NCI-H82 treated with DMSO at 0.1 percent for 48 hours (cell line): Measurements from ENCODE around the gene METTL1.
"Not testable (repeated sequence)": the region's sequence is repeated elsewhere in the genome, so short reads cannot be mapped to it uniquely, and the experiment has no call there.

Source experiments
- DNase-seq: peaks from one replicate; lab custom pipeline; 2025; ENCODE audit not compliant: unreplicated experiment; lab: John Stamatoyannopoulos, UW

The METTL1 gene

DNA sequence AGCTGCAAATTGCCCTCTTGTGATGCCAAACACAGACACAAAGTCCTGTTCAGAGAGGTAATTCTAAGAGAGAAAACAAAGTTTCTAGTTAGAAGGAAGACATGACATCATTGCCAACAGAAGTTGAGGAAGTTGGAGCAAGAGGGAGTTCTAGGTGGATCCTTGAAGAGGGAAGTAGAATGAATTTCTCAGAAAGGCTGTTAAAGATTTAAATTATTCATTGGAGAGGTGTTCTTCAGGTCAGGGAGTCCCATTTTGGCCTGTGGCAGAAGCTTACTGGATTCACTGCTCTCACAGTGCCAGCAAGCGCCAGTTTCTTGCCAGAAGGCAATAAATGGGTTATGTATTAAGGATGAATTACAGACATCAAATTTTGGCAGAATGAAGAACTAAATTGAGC, 26.0 kb upstream of the METTL1 start:
- no peak for DNase-seq

DNA sequence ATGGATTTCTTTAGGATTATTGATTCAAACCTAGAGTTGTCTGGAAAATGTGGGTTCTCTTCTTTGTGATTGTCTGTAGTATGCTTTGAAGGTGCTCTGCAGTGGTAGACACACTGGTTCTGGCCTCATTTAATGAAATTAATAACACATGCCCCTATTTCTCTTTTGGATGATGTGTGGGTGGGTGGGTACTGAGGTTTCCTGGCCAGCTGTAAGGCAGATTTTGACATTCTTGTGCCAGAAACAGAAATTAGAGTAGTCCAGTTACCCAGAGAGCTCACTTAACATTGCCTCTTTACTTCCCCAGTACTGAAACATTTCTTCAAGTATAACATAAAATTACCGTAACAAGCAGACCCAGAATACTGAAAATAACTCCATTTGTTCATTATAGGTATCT, 25.1 kb upstream of the METTL1 start:
- no peak for DNase-seq

DNA sequence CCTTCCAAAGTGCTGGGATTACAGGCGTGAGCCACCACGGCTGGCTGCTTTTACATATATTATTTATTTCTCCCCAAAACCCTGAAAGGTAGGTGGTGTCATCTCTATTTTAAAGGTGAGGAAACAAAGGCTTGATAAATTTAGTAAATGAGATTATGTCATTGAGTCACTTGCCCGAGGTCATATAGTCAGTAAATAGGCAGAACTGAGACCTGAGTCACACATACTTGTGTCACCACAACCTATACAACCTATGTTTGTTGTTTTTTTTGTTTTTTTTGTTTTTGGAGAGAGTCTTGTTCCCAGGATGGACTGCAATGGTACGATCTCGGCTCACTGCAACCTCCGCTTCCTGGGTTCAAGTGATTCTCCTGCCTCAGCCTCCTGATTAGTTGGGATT, 23.4 kb upstream of the METTL1 start:
- no peak for DNase-seq

DNA sequence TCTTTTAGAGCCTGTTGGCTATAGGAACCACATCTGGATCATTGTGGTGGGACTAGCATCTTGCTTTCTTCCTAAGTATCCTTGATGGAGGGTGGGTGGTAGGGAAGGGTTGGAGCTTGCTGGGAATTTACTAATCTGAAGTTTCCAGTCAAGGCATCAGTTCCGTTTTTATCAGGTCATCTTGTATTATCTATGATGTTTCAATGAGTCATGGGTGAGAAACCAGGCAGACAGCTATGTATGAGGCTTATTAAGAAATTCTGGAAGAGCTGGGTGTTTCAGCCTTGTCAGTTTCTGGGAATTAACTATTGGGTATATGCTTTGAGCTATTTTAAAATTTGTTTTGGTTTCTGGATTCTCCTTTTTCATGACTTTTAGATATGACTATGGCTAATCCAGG, 22.0 kb upstream of the METTL1 start:
- DNase-seq = no peak

DNA sequence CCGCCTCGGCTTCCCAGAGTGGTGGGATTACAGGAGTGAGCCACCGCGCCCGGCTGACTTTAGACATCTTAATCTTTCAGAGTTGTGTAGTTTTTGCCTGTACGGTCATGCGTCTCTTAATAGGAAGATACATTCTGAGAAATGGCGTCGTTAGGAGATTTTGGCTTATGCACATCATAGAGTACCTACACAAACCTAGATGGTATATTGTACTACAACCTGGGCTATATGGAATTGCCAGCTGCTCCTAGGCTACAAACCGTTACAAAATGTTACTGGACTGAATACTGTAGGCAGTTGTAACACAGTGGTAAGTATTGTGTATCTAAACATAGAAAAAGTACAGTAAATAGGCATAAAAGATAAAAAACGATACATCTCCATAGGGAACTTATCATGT, 12.0 kb upstream of the METTL1 start:
- no peak for DNase-seq

DNA sequence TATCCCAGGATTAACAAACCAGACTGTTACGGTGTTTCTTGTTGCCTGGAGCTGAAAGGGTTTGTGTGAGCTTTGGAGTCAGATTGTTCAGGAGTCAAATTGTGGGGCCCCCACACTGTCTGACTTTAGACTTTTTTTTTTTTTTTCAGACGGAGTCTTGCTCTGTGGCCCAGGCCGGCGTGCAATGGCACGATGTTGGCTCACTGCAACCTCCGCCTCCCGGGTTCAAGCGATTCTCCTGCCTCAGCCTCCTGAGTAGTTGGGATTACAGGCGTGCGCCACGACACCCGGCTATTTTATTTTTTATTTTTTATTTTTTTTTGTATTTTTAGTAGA, 11.5 kb upstream of the METTL1 start:
- no peak for DNase-seq

DNA sequence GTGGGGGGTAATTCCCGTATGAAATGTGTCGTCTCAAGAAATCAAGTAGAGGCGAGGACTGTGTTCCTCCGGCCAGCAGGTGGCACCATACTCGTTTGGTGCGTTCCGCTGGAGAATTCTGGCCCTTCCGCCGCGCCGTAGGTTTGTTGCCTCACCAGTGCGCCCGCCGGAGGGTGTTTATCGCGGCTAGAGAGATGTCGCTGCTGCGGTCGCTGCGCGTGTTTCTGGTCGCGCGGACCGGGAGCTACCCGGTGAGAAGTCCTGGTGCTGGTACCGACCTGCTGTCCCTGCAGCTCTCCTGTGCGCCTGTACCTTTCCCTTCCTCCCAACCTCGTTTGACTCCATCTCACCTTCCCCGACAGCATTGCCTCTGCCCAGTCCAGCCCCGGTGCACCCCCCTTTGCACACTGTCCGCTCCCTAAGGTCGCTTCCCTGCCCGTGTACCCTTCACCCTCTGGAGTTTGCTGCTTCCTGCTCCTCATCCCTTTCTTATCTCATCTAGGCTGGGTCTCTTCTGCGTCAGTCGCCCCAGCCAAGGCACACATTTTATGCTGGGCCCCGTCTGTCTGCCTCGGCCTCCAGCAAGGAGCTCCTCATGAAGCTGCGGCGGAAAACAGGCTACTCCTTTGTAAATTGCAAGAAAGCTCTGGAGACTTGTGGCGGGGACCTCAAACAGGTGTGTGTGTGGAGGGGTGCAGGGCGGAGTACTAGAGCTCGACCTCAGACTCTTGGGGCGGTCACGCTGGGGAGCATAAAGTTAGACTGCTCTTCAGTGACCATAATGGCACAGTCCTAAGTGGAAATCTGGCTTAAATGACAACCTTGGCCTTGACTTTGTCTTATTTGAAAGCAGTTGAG, 10.9 kb upstream of the METTL1 start, which contains the start of gene TSFM:
Gene TSFM, plus strand, starts transcription at position 180 of the 858 bp plus-strand sequence. Its CDS starts 15 bp downstream, at position 195.
- DNase-seq = peak; percentile 79

DNA sequence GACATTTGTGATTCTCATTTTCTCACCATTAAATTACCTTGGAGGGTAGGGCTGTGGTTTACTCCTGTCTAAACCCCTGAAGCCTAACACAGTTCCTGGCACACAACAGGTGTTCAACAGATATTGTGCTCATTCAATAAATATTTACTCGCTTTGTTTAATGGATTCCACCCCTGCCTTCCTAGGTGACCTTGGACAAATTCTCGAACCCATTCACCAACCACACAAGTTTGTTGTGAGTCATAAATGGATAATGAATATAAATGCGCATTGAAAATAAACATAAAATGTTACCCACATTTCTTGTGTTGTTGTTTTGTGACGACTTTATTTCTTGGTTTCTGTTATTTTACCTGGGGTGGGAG, 10.3 kb upstream of the METTL1 start:
- no peak for DNase-seq

DNA sequence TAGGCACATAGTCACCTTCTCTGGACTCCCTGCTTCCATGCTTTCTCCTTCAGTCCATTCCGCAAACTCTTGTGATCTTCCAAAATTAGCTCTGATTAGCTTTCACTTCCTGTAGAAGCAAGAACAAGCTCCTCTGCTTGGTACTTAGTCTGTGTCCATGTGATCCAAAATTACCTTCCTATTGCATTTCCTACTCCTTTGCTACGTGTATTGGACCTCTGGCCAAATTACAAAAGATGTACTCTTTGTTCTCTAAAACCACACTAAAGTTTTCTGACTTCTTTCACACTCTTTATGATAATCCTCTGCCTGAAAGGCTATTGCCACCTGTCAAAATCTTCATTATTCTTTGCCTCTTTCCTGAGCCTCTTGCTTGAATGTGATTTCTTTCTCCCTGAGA, 9.9 kb upstream of the METTL1 start:
- DNase-seq = no peak

DNA sequence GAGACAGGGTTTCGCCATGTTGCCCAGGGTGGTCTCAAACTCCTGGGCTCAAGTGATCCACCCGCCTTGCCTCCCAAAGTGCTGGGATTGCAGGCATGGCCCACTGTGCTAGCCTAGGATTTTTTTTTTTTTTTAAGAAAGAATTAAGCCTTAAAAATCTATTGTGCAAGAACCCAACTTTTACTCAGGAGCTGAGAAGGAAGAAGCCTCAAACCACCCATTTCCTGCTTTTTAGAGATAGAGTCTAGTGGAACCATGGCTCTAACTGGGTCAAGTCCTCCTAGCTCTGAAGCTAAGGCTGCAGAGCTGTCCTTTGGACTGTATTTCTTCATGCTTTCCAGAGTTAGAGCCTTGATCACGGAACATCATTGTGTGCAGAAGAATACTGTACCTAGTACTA, 9.3 kb upstream of the METTL1 start:
- no peak for DNase-seq

DNA sequence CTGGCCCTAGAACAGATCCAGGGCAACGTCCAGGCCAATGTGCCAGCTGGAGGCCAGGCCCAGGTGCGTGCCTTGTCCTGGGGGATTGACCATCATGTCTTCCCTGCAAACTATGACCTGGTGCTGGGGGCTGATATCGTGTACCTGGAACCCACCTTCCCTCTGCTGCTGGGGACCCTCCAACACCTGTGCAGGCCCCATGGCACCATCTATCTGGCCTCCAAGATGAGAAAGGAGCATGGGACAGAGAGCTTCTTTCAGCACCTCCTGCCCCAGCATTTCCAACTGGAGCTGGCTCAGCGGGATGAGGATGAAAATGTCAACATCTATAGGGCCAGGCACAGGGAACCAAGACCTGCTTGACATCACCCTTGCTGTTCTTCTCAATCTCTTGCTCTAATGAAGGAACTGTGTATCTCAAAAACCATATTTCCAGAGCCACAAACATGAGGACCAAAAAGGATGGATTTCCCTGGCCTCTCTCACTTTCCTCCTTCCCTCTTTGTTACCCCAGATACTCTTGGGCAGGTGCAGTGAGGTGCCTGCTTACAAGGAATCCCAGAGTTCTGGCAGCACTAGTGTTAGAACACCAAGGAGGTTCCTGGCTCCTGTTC, 8.5 kb upstream of the METTL1 start:
- no peak for DNase-seq

DNA sequence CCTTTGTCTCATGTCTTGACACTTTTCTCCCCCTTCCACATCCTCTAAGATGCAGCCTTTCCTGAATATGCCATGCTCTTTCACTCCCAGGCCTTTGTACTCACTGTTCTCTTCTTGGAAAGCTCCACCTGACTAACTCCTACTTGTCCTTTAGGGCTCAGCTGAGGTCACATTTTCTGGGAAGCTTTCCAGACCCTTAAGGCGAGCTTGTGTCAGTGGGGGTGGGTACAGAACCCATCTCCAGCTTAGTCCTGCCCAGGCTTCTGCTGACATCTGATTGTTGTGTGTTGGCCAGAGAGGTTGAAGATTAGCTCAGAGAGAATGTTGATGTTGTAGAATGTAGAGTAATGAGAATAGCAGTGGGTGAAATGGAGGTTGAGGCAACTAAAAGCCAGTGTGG, 7.8 kb upstream of the METTL1 start:
- DNase-seq = no peak

DNA sequence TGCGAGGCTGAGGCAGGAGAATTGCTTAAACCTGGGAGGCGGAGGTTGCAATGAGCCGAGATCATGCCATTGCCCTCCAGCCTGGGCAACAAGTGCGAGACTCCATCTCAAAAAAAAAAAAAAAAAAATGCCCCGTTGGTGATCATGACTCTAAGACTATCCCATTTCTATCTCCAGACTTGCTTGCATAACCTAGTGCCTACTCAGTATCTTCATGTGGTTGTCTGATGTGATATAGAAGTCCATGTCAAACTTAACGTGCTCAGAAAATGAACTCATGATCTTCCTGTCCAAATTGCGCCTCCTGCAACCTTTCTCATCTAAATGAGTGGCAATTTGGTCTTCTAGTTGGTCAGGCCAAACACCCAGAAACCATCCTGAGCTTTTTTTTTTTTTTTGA, 6.0 kb upstream of the METTL1 start:
- no peak for DNase-seq

DNA sequence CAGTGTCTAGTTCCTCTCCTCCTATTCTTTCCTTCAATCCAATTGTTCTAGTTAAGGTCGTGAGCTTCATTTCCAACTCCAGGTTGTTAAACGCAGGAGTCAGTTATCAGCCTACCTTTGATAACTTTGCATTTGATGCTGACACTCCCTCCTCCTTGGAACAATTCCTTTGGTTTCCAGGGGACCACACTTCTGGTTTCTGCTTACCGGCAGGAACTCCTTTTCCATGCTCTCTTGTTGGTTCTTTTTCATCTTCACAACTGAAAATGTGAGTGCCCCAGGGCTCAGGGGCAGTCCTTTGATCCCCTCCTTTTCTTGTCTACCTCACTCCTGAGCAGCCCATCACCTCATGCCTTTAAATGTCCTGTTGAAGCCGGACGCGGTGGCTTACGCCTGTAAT, 5.5 kb upstream of the METTL1 start:
- DNase-seq = no peak

DNA sequence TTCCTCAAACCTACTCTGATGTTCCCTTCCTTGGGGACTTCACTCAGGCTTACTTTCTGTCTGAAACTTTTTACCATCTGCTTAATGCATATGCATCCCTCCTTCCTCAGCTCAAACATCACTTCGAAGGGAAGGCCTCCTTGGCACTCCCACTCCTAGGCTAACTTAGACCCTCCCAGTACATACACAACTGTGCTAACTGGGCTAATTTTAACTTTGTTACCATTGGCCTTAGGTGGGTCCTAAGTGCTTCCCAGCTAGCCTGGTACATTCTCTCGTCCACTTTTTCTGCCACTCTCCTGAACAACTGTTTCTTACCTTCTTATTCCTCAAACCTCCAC, 4.3 kb upstream of the METTL1 start:
- DNase-seq = no peak

DNA sequence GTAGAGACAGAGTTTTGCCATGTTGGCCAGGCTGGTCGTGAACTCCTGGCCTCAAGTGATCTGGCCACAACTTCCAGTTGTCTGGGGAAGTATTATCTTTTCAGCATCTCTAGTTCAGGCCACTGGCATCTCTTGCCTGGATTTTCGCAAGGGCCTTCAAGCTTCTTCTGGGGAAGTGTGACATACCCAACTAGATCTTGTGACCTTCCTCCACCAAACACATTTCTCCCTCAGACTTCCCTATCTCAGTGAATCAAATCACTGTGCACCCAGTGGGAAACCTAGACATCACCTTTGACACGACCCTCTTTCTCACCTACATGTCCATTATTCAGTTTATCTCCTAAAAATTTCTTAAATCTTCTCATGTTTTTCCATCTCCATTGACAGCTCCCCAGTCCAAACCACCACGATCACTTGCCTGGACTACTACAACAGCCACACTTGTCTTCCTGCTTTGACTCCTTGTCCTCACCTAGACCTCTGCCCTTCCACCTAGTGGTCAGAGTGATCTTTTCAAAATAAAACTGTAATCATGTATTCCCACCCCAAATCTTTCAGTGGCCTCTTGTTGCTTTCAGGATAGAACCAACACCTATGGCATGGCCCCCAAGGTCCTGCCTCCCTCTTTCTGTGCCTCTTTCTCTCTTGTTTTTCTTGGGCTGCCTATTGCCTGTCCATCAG, 3.8 kb upstream of the METTL1 start:
- no peak for DNase-seq

DNA sequence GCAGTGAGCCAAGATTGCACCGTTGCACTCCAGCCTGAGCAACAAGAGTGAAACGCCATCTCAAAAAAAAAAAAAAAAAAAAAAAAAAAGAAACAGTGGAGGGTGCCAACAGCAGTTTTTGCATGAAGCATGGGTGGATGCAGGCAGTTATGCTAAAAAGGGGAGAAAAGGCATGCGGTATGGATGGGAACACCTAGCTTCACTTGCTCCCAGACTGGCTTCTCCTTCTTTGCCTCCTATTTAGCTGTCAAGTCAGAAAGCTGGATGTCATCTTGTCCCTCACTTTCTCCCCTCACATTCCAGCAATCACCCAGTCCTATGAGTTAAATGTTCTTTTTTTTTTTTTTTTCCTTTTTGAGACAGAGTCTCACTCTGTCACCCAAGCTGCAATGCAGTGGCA, 3.1 kb upstream of the METTL1 start:
- DNase-seq = no peak

DNA sequence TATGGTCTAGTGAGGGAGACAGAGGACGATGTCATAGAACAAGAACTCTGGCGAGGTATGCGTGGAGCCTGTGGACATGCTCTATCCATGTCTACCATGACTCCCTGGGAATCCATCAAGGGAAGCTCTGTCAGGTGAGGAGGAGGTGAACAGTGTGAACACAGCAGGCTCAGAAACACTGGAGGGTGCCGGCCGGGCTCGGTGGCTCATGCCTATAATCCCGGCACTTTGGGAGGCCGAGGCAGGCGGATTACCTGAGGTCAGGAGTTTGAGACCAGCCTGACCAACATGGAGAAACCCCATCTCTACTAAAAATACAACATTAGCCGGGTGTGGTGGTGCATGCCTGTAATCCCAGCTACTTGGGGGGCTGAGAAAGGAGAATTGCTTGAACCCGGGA, 2.7 kb upstream of the METTL1 start:
- DNase-seq = not testable (repeated sequence)

DNA sequence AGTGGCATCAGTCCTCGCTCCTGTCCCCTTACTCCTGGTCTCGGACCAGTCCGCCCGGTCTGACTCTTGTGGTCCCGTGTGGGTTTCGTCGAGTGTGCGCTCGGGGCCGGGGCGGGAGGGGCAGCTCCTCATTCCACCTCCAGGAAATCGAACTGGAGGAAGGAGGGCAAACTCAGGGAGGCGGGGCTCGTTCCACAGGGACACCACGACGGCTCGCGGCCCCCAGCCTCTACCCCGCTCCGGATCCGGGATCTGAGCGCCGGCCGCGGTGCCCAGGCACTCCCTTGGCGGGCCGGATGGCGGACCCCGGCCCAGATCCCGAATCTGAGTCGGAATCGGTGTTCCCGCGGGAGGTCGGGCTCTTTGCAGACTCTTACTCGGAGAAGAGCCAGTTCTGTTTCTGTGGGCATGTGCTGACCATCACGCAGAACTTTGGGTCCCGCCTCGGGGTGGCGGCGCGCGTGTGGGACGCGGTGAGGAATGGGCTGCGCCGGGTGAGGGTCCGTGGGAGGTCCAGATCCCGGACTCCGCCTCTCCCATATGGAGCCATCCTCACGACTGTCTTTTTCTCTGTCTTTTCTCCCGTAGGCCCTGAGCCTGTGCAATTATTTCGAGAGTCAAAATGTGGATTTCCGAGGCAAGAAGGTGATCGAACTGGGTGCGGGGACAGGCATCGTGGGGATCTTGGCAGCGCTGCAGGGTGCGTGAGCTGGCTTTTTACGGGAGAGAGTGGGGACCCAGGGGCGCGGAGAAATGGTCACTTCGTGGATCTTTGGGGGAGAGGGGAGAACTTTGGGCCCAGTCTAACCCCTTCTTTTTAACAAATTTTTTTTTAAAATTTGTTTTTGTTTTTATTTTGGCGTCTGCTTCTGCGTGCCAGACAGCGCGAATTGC, 771 bp upstream of the METTL1 start, which contains the start of gene EEF1AKMT3:
Gene EEF1AKMT3, plus strand, starts transcription at position 186 of the 894 bp plus-strand sequence. Its CDS starts 111 bp downstream, at position 297.
- peak; percentile 53 for DNase-seq

DNA sequence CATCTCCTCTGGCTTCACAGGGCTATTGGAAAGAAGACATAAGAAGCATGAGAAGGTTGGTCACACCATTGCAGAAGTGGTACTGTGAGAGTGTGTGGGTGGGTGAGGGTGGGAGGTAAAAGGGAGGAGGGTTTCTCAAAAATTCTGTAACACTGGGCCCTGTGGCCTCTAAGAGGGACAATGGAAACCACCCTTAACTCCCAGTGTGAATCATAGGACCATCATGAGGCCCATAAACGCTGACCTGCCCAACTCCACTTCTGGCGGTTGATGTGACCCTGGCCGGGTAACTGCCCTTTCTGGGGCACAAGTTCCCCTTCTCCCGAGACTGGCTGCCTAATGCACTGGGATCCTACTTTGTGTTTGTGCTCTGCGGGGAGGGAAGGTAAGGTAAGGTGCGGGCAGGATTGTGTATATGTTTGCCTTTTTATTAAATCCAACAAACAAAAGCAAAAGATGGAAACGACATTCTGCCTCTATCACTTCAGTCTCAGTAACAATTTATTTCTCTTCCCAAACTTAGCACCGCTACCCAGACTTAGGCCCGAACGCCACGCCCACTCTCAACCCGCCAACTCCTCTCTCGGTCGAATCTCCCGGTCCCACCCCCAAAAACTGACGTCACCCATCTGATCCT, 551 bp downstream of the METTL1 start:
- peak; percentile 92 for DNase-seq

DNA sequence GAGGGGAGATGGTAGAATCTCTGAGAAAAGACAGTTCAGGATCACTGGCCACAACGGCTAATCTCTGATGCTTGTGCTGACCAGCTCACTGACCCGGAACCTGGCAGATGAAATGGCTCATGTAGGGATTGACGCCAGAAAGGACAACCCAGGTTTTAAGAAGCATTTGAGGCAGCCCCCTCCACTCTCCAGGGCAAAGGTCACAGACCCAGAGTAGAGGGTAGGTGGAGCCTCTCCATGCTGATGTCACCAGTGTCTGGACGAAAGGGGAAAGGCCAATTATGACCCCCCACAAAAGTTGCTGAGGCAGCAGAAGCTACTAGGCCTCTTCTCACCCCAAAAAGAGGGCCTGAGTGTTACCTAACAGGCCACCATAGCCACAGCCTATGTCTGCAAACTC, 1.2 kb downstream of the METTL1 start:
- no peak for DNase-seq
